ENCODE results near the gene GRIN2C.

GRCh38 chr17:74848656-74849399 lies 10.9 kb downstream of the GRIN2C start:
- TF ChIP-seq POLR2A (IDR thresholded peaks at IDR 0.05; ENCODE audit: extremely low read depth, insufficient read length) (no peak), CTCF (IDR thresholded peaks at IDR 0.05; ENCODE audit: low read depth, low read length) (no peak)

Data from NB4 (cell line).